GM19043 (cell line): ENCODE results near the gene PROSER2.

Source experiments
- ATAC-seq: cut with Tn5 transposase; IDR thresholded peaks from one replicate; pipeline ENCODE4 v1.9.1; 2021; ENCODE audit warnings: low read depth; ENCODE audit not compliant: unreplicated experiment

Gene PROSER2

DNA sequence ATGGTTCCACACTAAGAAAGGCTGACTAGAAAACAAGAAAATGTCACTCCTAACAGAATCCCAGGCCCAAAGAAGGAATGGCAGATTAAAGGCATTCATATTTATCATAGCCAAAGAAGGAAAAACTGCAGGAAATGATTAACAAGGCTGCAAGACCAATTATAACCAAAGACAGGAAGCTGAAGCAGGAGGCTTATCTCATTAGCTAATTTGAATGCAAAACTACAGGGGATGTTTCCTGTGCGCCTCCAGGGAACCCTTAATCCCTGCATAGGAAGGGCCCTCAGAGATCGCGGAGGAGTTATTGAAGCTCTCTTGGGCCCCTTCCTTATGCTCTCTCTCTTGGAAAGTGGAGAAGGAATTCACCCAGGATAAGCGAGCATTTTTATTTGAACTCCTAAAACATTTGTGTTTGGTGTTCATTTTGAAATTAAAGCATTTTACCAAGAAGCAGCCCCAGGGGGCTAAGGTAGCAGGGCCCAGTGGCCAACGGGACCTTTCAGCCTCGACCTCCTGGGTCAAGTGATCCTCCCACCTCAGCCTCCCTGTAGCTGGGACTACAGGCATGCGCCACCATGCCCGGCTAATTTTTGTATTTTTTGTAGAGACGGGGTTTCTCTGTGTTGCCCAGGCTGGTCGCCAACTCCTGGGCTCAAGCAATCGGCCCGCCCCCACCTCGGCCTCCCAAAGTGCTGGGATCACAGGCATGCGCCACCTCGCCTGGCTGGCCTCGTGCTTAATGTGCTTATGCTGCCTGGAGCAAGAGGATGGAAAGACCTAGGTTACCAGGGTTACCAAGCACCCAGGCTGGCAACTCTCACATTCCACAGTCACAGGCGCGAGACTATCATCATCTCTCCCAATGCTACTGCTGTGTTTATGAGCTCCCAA is 24.1 kb upstream of the PROSER2 start:
- no peak for ATAC-seq

DNA sequence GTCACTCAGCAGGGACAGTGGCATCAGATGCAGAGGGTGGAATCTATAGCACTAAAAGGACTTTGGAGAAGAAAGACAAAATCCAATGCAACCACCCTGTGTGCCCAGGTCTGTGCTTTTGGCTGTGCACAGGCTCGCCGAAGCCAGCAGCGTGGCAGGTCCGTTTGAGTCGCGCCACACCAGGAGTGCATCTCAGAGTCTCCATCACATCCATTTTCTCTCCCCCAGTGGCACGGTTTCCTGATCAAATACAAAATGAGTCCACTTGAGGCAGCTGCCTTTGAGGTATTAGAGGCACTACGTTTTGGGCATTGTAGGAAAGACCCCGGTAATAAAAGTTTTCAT is 23.4 kb upstream of the PROSER2 start:
- ATAC-seq: no peak

DNA sequence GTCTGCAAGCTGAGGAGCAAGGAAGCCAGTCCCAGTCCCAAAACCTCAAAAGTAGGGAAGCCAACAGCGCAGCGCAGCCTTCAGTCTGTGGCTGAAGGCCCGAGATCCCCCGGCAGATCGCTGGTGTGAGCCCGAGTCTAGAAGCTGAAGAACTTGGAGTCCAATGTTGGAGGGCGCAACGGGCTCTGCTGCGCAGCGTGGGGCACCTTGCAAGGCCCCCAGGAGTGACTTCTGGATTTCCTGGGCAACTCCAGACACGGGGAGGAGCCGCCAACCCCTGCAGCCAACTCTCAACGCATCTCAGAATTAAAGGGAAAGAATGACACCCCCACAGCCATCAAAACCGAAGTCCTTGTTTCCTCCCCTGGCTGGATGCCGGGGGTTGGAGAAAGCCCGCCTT is 18.8 kb upstream of the PROSER2 start:
- ATAC-seq: no peak

DNA sequence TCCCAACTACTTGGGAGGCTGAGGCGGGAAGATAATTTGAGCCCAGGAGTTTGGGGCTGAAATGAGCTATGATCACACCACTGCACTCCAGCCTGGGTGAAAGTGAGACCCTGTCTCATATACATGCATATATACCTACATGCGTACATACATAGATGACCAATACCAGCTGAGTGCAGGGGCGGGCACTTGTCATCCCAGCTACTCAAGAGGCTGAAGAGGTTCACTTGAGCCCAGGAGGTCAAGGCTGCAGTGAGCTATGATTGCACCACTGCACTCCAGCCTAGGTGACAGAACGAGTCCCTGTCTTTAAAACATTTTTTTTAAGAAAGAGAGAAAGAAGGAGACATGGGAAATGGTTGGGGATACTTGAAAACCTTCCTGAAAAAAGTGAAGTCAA is 17.4 kb upstream of the PROSER2 start:
- no peak for ATAC-seq

GRCh38 chr10:11806706-11807105 is 16.4 kb upstream of the PROSER2 start:
- ATAC-seq: no peak

DNA sequence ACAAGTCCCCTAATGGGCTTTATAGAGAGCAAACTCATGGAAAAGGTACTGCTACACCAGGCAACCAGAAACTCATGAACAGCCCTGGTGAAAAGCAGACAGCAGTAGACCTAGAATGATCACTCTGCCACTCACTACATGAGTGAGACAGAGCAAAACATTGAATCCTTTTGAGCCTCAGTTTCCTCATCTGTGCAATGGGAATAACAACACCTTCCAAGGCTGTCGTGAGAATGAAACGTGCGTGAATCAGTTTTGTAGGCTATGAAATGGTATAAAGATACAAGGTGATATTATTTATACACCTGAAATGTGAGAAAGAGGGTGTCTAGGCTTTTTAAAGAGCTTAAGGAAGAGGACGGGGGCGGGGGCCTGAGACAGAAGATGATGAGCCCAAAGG is 14.3 kb upstream of the PROSER2 start:
- ATAC-seq: no peak

DNA sequence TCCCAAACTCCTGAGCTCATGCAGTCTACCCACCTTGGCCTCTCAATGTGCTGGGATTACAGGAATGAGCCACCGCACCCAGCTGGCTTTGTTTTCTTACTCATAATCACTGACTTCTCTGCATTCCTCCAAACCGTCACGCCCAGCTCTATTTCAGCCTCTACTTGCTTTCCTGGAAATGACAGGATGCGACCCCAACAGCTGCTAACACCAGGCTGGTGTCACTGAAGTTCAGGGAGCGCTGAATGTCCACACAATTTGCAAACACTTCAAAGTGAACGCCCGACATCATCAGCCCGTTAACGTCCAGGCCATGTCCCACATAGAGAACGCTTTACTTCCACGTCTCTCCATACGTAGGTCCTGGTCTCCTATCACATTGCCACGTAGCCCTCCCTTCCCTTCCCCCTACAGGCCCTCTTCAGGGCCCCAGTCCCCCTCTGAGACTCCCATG is 12.8 kb upstream of the PROSER2 start:
- ATAC-seq: no peak

GRCh38 chr10:11810973-11811372 is 12.2 kb upstream of the PROSER2 start:
- no peak for ATAC-seq

GRCh38 chr10:11813177-11813576 is 10.0 kb upstream of the PROSER2 start:
- ATAC-seq: no peak

GRCh38 chr10:11813855-11814567 is 9.1 kb upstream of the PROSER2 start:
- ATAC-seq: no peak

GRCh38 chr10:11819027-11819426 is 4.1 kb upstream of the PROSER2 start:
- no peak for ATAC-seq

GRCh38 chr10:11822026-11822756 is 965 bp upstream of the PROSER2 start:
- ATAC-seq: no peak

- no peak for ATAC-seq
Measured at GRCh38 chr10:11822809-11823121, 391 bp upstream of the PROSER2 start.

- ATAC-seq: no peak
Measured at GRCh38 chr10:11823989-11824346, 812 bp downstream of the PROSER2 start.

- ATAC-seq: no peak
Measured at GRCh38 chr10:11824376-11824775, 1.2 kb downstream of the PROSER2 start.

DNA sequence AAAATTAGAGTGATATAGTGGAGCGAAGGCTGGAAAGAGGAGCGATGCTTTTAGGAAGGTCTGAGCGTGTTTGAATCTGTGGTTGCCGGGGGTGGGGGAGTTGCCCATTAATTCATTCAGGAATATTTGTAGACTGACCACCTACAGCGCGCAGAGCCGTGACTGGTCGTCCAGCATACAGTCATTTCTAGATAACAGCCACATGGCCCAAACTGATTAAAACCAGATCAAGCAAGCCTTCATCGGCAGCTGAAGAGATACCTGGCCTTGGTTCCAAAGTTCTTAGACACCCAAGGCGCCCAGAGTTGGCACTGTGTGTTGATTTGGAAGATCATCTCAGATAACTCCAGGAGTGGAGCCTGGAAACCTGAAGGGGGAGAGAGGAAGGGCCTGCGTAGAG is 1.7 kb downstream of the PROSER2 start:
- ATAC-seq: no peak

DNA sequence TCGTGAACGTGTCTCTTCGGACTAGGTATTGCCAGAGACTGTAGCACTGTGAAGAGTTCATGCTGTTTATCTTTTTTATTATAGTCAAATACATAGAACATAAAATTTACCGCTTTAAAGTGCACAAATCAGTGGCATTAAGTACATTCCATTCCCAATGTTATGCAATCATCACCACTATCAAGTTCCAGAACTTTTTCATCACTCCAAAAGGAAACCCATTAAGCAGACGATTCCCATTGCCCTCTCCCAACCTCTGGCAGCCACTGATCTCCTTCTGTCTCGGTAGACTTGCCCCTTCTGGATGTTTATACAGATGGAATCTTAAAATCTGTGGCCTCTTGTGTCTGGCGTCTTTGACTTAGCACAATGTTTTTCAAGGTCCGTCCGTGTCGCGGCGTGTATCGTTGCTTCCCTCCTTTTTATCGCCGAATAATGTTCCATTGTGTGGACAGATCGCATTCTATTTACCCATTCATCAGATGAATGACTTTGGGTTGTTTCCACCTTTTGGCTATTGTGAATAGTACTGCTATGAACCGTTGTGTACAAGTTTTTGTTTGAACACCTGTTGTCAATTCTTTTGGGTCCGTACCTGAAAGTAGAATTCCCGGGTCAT is 2.7 kb downstream of the PROSER2 start:
- ATAC-seq: no peak

GRCh38 chr10:11827006-11827405 is 3.9 kb downstream of the PROSER2 start:
- ATAC-seq: no peak

- no peak for ATAC-seq
Measured at GRCh38 chr10:11827414-11827813, 4.3 kb downstream of the PROSER2 start.

GRCh38 chr10:11828682-11829284 is 5.6 kb downstream of the PROSER2 start:
- ATAC-seq: no peak
